DMS114 treated with DMSO at 0.1 percent for 48 hours (cell line): ENCODE measurements around the gene ERC2.
"Not testable (repeated sequence)": the region's sequence is repeated elsewhere in the genome, so short reads cannot be mapped to it uniquely, and the experiment has no call there.

Experiments used
- DNase-seq: peaks from one replicate; lab custom pipeline; 2025; ENCODE audit not compliant: unreplicated experiment; lab: John Stamatoyannopoulos, UW

ERC2 gene

GRCh38 chr3:55857633-55858032 is 610.6 kb downstream of the ERC2 start:
- no peak for DNase-seq

- DNase-seq: no peak
Observed at GRCh38 chr3:55855311-55855710, 613.0 kb downstream of the ERC2 start.

- DNase-seq: no peak
Observed at GRCh38 chr3:55854494-55854893, 613.8 kb downstream of the ERC2 start.

GRCh38 chr3:55852326-55852725 is 615.9 kb downstream of the ERC2 start:
- no peak for DNase-seq

- DNase-seq: no peak
Observed at GRCh38 chr3:55842204-55842603, 626.1 kb downstream of the ERC2 start.

GRCh38 chr3:55831876-55832275 is 636.4 kb downstream of the ERC2 start:
- DNase-seq: not testable (repeated sequence)

- no peak for DNase-seq
Observed at GRCh38 chr3:55828712-55829111, 639.6 kb downstream of the ERC2 start.

DNA sequence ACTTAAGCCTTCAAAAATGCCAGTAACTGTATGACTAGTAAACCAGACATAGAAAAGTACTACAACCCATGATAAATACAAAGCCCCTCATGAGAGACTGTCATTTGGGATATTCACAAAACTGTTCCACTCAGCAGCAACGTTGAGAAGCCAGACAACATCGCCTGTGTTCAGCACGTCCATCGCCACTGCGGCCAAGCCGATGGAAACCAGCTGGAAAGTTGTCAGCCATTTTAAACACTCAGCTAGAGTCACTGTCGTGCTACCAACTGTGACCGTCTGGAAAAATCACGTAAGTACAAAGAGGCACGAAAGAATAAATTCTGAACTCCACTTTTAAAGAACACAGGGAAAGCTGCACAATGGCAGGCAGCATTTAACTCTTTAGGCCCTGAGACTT is 640.5 kb downstream of the ERC2 start:
- no peak for DNase-seq

- DNase-seq: no peak
Observed at GRCh38 chr3:55826731-55827496, 641.4 kb downstream of the ERC2 start.

- DNase-seq: no peak
Observed at GRCh38 chr3:55826097-55826496, 642.2 kb downstream of the ERC2 start.

- DNase-seq: no peak
Observed at GRCh38 chr3:55824406-55824805, 643.9 kb downstream of the ERC2 start.

DNA sequence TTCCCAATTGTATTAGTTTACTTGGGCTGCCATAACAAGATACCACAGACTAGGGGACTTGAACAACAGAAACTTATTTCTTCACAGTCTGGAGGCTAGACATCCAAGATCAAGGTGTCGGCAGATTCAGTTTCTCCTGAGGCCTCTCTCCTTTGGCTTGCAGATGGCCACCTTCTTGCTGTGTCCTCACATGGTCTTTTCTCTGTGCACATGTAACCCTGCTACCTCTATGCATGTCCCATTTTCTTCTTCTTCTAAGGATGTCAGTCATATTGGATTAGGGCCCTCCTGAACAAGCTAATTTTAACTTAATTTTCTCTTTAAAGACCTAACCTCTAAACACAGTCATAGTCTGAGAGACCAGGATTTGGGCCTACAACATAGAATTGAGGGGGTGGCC is 644.4 kb downstream of the ERC2 start:
- no peak for DNase-seq

DNA sequence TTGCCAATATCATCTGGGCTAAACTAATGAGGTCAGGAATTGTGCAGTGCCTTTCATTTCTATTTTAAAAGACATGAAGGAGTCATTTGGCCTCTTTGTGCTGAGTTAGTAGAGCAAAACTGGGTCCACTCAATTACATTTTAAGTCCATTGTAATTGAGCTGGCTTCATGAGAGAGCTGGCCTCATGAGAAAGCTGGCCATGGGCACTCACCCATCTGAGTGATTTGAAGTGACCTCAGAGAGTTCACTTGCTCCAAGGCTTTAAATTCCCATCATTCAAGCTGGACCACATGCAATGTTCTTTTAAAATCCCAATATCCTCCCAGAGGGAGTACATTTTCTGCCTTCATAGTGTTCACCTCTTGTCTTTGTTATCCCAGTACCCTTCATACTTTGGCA is 645.3 kb downstream of the ERC2 start:
- no peak for DNase-seq

DNA sequence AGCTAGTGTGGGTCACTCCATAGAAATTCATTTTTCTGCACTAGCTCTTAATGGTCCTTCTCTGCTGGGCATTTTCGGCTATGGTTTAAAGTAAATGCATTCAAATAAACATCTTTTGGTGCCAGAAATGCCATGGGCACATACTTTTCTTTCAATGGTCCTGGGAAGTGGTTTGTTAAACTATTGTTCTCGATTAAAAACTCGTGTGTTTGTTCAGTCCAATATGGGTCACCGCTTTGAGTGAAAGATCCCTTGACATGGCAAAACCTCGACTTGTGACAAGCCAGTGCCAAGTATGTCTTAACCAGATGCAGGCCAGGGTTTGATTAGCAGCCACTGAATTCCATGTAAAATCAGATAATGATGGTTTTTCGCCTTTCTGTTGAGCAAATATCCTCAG is 649.3 kb downstream of the ERC2 start:
- DNase-seq: no peak

- DNase-seq: no peak
Observed at GRCh38 chr3:55818485-55818884, 649.8 kb downstream of the ERC2 start.

- DNase-seq: no peak
Observed at GRCh38 chr3:55816794-55817576, 651.3 kb downstream of the ERC2 start.

GRCh38 chr3:55815262-55815661 is 653.0 kb downstream of the ERC2 start:
- no peak for DNase-seq

- DNase-seq: no peak
Observed at GRCh38 chr3:55813268-55814097, 654.8 kb downstream of the ERC2 start.

- DNase-seq: no peak
Observed at GRCh38 chr3:55812394-55813013, 655.8 kb downstream of the ERC2 start.

GRCh38 chr3:55807210-55807609 is 661.1 kb downstream of the ERC2 start:
- no peak for DNase-seq

GRCh38 chr3:55805169-55805568 is 663.1 kb downstream of the ERC2 start:
- DNase-seq: no peak
